ENCODE measurements around the gene MTG1.

DNA sequence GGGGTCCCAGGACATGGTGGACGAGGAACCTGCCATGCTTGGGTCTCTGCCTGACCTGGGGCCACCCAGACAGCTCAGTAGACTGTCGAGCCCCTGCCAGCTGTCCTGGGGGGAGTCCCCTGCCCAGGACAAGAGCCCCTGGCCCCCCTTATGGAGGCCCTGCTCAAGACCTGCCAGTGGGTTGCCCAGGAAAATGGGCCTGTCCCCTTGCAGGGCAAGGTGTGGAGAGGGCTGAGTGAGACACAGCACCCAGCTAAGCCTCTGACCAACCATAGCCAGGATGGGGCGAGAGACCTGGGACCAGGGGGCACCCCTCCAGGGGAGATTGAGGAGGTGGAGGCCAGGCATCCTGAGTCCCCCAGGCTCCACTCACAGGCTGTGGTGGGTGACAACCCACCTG, 38.0 kb upstream of the MTG1 start:
- TF ChIP-seq, protein P1, sequence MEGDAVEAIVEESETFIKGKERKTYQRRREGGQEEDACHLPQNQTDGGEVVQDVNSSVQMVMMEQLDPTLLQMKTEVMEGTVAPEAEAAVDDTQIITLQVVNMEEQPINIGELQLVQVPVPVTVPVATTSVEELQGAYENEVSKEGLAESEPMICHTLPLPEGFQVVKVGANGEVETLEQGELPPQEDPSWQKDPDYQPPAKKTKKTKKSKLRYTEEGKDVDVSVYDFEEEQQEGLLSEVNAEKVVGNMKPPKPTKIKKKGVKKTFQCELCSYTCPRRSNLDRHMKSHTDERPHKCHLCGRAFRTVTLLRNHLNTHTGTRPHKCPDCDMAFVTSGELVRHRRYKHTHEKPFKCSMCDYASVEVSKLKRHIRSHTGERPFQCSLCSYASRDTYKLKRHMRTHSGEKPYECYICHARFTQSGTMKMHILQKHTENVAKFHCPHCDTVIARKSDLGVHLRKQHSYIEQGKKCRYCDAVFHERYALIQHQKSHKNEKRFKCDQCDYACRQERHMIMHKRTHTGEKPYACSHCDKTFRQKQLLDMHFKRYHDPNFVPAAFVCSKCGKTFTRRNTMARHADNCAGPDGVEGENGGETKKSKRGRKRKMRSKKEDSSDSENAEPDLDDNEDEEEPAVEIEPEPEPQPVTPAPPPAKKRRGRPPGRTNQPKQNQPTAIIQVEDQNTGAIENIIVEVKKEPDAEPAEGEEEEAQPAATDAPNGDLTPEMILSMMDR (optimal IDR thresholded peaks at IDR 0.05 in 1 of 3, IDR thresholded peaks at IDR 0.05 in 1 of 3, conservative IDR thresholded peaks at IDR 0.05 in 1 of 3; ENCODE audit: extremely low read depth in 1 of 3, insufficient read depth in 2 of 3, low read length in 3 of 3), result no peak
- TF ChIP-seq EZH2 (IDR thresholded peaks at IDR 0.05; ENCODE audit: low read length), result no peak

Measured in keratinocyte (primary cell).